Right atrium auricular region (tissue), 2 donors: ENCODE data around the gene GTF3C5. TPM values are rescaled to one million over a fixed set of nuclear protein-coding genes. Genes with fewer than 3 reads are reported as not detected.

Experiments
- DNase-seq: peaks from one replicate; pipeline ENCODE4 v3.0.0-alpha.2; 2019; ENCODE audit warnings: low spot score
- H3K27ac ChIP-seq, 2 donors: fragments of 200-600 bp; sonication (generic); 1 replicate in 1 of 2; 2 replicates in 1 of 2; pipeline ENCODE4 v1.5.1; 2016 to 2019
- H3K27me3 ChIP-seq, 2 donors: fragments of 200-600 bp; sonication (generic); one replicate each; pipeline versions ENCODE4 v1.5.1 to v1.6.0; 2017 to 2019
- H3K36me3 ChIP-seq: fragments of 200-600 bp; sonication (generic); one replicate; pipeline ENCODE4 v1.5.1; 2016
- H3K4me1 ChIP-seq, 2 donors: fragments of 200-600 bp; sonication (generic); one replicate each; pipeline versions ENCODE4 v1.5.1 to v1.6.0; 2017 to 2019
- H3K4me3 ChIP-seq, 2 donors: fragments of 200-600 bp; sonication (generic); 1 replicate in 1 of 2; 2 replicates in 1 of 2; pipeline ENCODE4 v1.5.1; 2017 to 2019; ENCODE audit warnings: mild to moderate bottlenecking in 1 of 2, moderate library complexity in 1 of 2
- H3K9me3 ChIP-seq, 2 donors: fragments of 200-600 bp; sonication (generic); one replicate each; pipeline ENCODE4 v1.5.1; 2019
- total RNA-seq, 2 donors: library from RNA; depleted of rRNA; stranded (reverse); fragments of >200 nt; gene quantifications; one replicate each; pipeline ENCODE4 v1.1.0, GENCODE V29; 2016
- TF ChIP-seq, protein P1 (sequence below), 2 donors: fragments of 200-600 bp; sonication (generic); IDR thresholded peaks; one replicate each; pipeline ENCODE4 v1.5.1; 2019; ENCODE audit warnings: antibody characterized with exemption in 2 of 2

GTF3C5 gene
- total RNA-seq, 2 donors from 2014 or later, result 30.5 to 31.1 TPM

- Histone ChIP-seq H3K36me3 (peaks cover 68% of the 10 kb centered on the region), H3K4me1 (peaks cover 0 to 21% of the 10 kb centered on the region in 2 donors), H3K4me3 (no peak overlapping the region), H3K27me3 (no peaks in the 10 kb centered on the region), H3K27ac (peak overlapping the region; percentile 86 to 93), H3K9me3 (no peaks in the 10 kb centered on the region)
- no peak for DNase-seq
- TF ChIP-seq, protein P1, sequence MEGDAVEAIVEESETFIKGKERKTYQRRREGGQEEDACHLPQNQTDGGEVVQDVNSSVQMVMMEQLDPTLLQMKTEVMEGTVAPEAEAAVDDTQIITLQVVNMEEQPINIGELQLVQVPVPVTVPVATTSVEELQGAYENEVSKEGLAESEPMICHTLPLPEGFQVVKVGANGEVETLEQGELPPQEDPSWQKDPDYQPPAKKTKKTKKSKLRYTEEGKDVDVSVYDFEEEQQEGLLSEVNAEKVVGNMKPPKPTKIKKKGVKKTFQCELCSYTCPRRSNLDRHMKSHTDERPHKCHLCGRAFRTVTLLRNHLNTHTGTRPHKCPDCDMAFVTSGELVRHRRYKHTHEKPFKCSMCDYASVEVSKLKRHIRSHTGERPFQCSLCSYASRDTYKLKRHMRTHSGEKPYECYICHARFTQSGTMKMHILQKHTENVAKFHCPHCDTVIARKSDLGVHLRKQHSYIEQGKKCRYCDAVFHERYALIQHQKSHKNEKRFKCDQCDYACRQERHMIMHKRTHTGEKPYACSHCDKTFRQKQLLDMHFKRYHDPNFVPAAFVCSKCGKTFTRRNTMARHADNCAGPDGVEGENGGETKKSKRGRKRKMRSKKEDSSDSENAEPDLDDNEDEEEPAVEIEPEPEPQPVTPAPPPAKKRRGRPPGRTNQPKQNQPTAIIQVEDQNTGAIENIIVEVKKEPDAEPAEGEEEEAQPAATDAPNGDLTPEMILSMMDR (IDR thresholded peaks at IDR 0.05), result no peak
Observed at GRCh38 chr9:133054194-133054890, 23.5 kb downstream of the GTF3C5 start.

- Histone ChIP-seq H3K9me3 (no peaks in the 10 kb centered on the region), H3K36me3 (peaks cover 68% of the 10 kb centered on the region), H3K27me3 (no peaks in the 10 kb centered on the region), H3K4me1 (peaks cover 0 to 25% of the 10 kb centered on the region in 2 donors), H3K4me3 (no peak overlapping the region), H3K27ac (peak overlapping the region; percentile 86 to 93)
- TF ChIP-seq, protein P1 (IDR thresholded peaks at IDR 0.05), result no peak
- DNase-seq, result peak; percentile 78
Observed at GRCh38 chr9:133054966-133055365, 24.2 kb downstream of the GTF3C5 start.

- H3K9me3 ChIP-seq, result no peaks in the 10 kb centered on the region
- H3K27me3 ChIP-seq, result no peaks in the 10 kb centered on the region
- H3K27ac ChIP-seq, result peak overlapping the region; percentile 86 to 93
- H3K36me3 ChIP-seq, result peaks cover 60% of the 10 kb centered on the region
- DNase-seq, result no peak
- TF ChIP-seq, protein P1 (IDR thresholded peaks at IDR 0.05), result no peak
- peaks cover 0 to 35% of the 10 kb centered on the region in 2 donors for H3K4me1 ChIP-seq
- H3K4me3 ChIP-seq, result no peak overlapping the region
Observed at GRCh38 chr9:133055788-133056420, 25.1 kb downstream of the GTF3C5 start.

GRCh38 chr9:133056533-133056932, 25.7 kb downstream of the GTF3C5 start:
- Histone ChIP-seq H3K4me3 (no peak overlapping the region), H3K27ac (peak overlapping the region in 1 of 2 donors; percentile 46), H3K9me3 (no peaks in the 10 kb centered on the region), H3K27me3 (no peaks in the 10 kb centered on the region), H3K4me1 (peaks cover 0 to 41% of the 10 kb centered on the region in 2 donors), H3K36me3 (peaks cover 54% of the 10 kb centered on the region)
- TF ChIP-seq, protein P1 (IDR thresholded peaks at IDR 0.05), result no peak
- DNase-seq, result no peak

- peak overlapping the region in 1 of 2 donors; percentile 46 for H3K27ac ChIP-seq
- H3K4me3 ChIP-seq, result no peak overlapping the region
- TF ChIP-seq, protein P1 (IDR thresholded peaks at IDR 0.05), result no peak
- peaks cover 49% of the 10 kb centered on the region for H3K36me3 ChIP-seq
- no peaks in the 10 kb centered on the region for H3K27me3 ChIP-seq
- DNase-seq, result no peak
- H3K4me1 ChIP-seq, result peaks cover 0 to 42% of the 10 kb centered on the region in 2 donors
- H3K9me3 ChIP-seq, result no peaks in the 10 kb centered on the region
Observed at GRCh38 chr9:133057006-133057405, 26.2 kb downstream of the GTF3C5 start.
